ENCODE data around the gene PDE5A.

DNA sequence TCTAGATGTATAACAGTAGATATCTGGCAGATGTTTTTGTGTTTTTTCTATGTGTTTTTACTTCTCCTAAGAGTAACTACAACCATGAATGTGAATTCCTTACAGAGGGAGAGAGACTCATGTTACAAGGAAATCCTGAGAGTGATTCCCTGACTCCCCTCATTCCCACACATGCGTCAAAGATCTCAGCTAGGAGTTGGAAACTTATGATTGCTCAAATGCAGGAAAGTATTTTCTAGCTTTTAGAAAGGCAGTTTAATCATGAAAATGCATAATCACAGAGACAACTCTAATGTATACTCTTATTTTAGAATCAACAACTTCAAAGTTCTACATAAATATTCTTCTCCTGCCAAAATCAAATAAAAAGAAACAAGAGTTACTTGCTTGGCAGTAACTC, 121.8 kb downstream of the PDE5A start:
- TF ChIP-seq, protein P1, sequence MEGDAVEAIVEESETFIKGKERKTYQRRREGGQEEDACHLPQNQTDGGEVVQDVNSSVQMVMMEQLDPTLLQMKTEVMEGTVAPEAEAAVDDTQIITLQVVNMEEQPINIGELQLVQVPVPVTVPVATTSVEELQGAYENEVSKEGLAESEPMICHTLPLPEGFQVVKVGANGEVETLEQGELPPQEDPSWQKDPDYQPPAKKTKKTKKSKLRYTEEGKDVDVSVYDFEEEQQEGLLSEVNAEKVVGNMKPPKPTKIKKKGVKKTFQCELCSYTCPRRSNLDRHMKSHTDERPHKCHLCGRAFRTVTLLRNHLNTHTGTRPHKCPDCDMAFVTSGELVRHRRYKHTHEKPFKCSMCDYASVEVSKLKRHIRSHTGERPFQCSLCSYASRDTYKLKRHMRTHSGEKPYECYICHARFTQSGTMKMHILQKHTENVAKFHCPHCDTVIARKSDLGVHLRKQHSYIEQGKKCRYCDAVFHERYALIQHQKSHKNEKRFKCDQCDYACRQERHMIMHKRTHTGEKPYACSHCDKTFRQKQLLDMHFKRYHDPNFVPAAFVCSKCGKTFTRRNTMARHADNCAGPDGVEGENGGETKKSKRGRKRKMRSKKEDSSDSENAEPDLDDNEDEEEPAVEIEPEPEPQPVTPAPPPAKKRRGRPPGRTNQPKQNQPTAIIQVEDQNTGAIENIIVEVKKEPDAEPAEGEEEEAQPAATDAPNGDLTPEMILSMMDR (IDR thresholded peaks at IDR 0.05; ENCODE audit: low read depth, low read length, poor library complexity, severe bottlenecking), result no peak
- no peak for TF ChIP-seq EZH2phosphoT487 (IDR thresholded peaks at IDR 0.05; ENCODE audit: borderline replicate concordance, low read length)
